ENCODE data around the gene PHF24. TPM values are rescaled to one million over a fixed set of nuclear protein-coding genes. Genes with fewer than 3 reads are reported as not detected.
"Not testable (repeated sequence)": the region's sequence is repeated elsewhere in the genome, so short reads cannot be mapped to it uniquely, and the experiment has no call there.

PHF24 gene
- polyA plus RNA-seq, 1 donor (not counting 4 experiments of a cell fraction or from before 2014, with no cell fraction given) = 0.04 TPM

DNA sequence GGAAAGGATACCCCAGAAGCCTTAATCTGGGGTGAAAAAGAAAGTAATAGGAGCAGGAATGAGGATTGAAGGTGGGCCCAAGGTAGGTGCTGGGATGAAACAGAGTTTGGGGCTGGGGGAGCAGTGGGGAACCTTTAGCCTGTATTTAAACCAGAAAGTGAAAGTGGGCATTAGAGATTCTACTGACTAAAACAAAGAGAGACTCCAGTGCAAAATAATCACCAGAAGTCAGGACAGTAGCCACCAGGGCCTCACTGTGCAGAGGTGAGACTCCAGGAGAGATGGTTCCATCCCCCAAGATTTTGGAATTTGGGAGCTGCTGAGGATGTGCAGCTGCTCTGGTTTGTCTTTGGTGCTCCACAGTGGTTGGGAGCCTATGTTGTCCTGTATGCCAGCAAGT lies 44.5 kb downstream of the PHF24 start:
- TF ChIP-seq EZH2 (IDR thresholded peaks at IDR 0.05; ENCODE audit: low read length) (no peak), CTCF (optimal IDR thresholded peaks at IDR 0.05 in 1 of 3, IDR thresholded peaks at IDR 0.05 in 1 of 3, conservative IDR thresholded peaks at IDR 0.05 in 1 of 3; ENCODE audit: extremely low read depth in 1 of 3, insufficient read depth in 2 of 3, low read length in 3 of 3) (no peak)
- dilution Hi-C loops (cut with MboI; ENCODE audit: extremely low pct_ligation_motif_present, low sequenced_read_pairs) = no loop called here
- Histone ChIP-seq H3K4me2 (ENCODE audit: control insufficient read depth, extremely low read depth, insufficient read depth, low read depth, low read length) (no peak overlapping the region), H3K9ac (ENCODE audit: control insufficient read depth, extremely low read depth, insufficient read depth, low read length) (no peak overlapping the region), H3K36me3 (ENCODE audit: control insufficient read depth in 2 of 2, extremely low read depth in 1 of 2, insufficient read depth in 2 of 2, low read length in 2 of 2) (no peaks in the 10 kb centered on the region), H3K4me3 (ENCODE audit: control insufficient read depth in 2 of 3, extremely low read depth in 1 of 3, insufficient read depth in 2 of 3, low read depth in 1 of 3, low read length in 3 of 3) (no peak overlapping the region), H3K27me3 (ENCODE audit: control insufficient read depth, extremely low read depth, insufficient read depth, low read length) (no peaks in the 10 kb centered on the region), H3K9me3 (ENCODE audit: control insufficient read depth, low read depth, low read length) (no peaks in the 10 kb centered on the region), H4K20me1 (ENCODE audit: control insufficient read depth, extremely low read depth, insufficient read depth, low read length) (no peaks in the 10 kb centered on the region), H3K79me2 (ENCODE audit: control insufficient read depth, insufficient read depth, low read length) (no peaks in the 10 kb centered on the region), H2AFZ (ENCODE audit: control insufficient read depth, low read length) (no peak overlapping the region), H3K9me1 (ENCODE audit: control insufficient read depth, extremely low read depth, insufficient read depth, low read length) (no peaks in the 10 kb centered on the region), H3K4me1 (ENCODE audit: control insufficient read depth, extremely low read depth, insufficient read depth, low read length) (peaks cover 25% of the 10 kb centered on the region), H3K27ac (ENCODE audit: control insufficient read depth, insufficient read depth, low read length) (no peak overlapping the region)
- DNase-seq (ENCODE audit: low read depth, low spot score) = no peak
- FAIRE-seq = no peak

DNA sequence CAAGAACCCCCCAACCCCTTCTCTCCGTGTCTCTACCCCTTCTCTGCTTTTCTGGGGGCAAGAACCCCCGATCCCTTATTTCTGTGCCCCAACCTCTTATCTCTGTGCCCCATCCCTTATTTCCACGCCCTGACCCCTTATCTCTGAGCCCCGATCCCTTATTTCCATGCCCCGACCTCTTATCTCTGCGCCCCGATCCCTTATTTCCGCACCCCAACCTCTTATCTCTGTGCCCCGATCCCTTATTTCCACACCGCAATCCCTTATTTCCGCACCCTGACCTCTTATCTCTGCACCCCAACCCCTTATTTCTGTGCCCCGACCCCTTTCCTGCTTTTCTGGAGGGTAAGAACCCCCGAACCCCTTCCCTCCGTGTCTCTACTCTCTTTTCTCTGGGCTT lies 46.2 kb downstream of the PHF24 start:
- H3K4me2 ChIP-seq (ENCODE audit: control insufficient read depth, extremely low read depth, insufficient read depth, low read depth, low read length); DNase-seq (ENCODE audit: low read depth, low spot score); dilution Hi-C loops (cut with MboI; ENCODE audit: extremely low pct_ligation_motif_present, low sequenced_read_pairs); H3K79me2 ChIP-seq (ENCODE audit: control insufficient read depth, insufficient read depth, low read length); FAIRE-seq; H3K27me3 ChIP-seq (ENCODE audit: control insufficient read depth, extremely low read depth, insufficient read depth, low read length); H3K36me3 ChIP-seq (ENCODE audit: control insufficient read depth in 2 of 2, extremely low read depth in 1 of 2, insufficient read depth in 2 of 2, low read length in 2 of 2); H3K27ac ChIP-seq (ENCODE audit: control insufficient read depth, insufficient read depth, low read length); H4K20me1 ChIP-seq (ENCODE audit: control insufficient read depth, extremely low read depth, insufficient read depth, low read length); H2AFZ ChIP-seq (ENCODE audit: control insufficient read depth, low read length); H3K9me1 ChIP-seq (ENCODE audit: control insufficient read depth, extremely low read depth, insufficient read depth, low read length); H3K9ac ChIP-seq (ENCODE audit: control insufficient read depth, extremely low read depth, insufficient read depth, low read length); H3K9me3 ChIP-seq (ENCODE audit: control insufficient read depth, low read depth, low read length); H3K4me3 ChIP-seq (ENCODE audit: control insufficient read depth in 2 of 3, extremely low read depth in 1 of 3, insufficient read depth in 2 of 3, low read depth in 1 of 3, low read length in 3 of 3): not testable (repeated sequence)
- H3K4me1 ChIP-seq (ENCODE audit: control insufficient read depth, extremely low read depth, insufficient read depth, low read length) = peaks cover 25% of the 10 kb centered on the region

- H3K27me3 ChIP-seq (ENCODE audit: control insufficient read depth, extremely low read depth, insufficient read depth, low read length) = no peaks in the 10 kb centered on the region
- DNase-seq (ENCODE audit: low read depth, low spot score) = no peak
- H3K36me3 ChIP-seq (ENCODE audit: control insufficient read depth in 2 of 2, extremely low read depth in 1 of 2, insufficient read depth in 2 of 2, low read length in 2 of 2) = peaks cover 0 to 3% of the 10 kb centered on the region in 2 experiments
- H3K9me3 ChIP-seq (ENCODE audit: control insufficient read depth, low read depth, low read length) = peaks cover 1% of the 10 kb centered on the region
- H3K9me1 ChIP-seq (ENCODE audit: control insufficient read depth, extremely low read depth, insufficient read depth, low read length) = no peaks in the 10 kb centered on the region
- TF ChIP-seq CTCF (optimal IDR thresholded peaks at IDR 0.05 in 1 of 3, IDR thresholded peaks at IDR 0.05 in 1 of 3, conservative IDR thresholded peaks at IDR 0.05 in 1 of 3; ENCODE audit: extremely low read depth in 1 of 3, insufficient read depth in 2 of 3, low read length in 3 of 3) = no peak
- no peak for TF ChIP-seq EZH2 (IDR thresholded peaks at IDR 0.05; ENCODE audit: low read length)
- no peaks in the 10 kb centered on the region for H4K20me1 ChIP-seq (ENCODE audit: control insufficient read depth, extremely low read depth, insufficient read depth, low read length)
- no peaks in the 10 kb centered on the region for H3K4me1 ChIP-seq (ENCODE audit: control insufficient read depth, extremely low read depth, insufficient read depth, low read length)
- dilution Hi-C loops (cut with MboI; ENCODE audit: extremely low pct_ligation_motif_present, low sequenced_read_pairs) = no loop called here
- H2AFZ ChIP-seq (ENCODE audit: control insufficient read depth, low read length) = no peak overlapping the region
- no peaks in the 10 kb centered on the region for H3K79me2 ChIP-seq (ENCODE audit: control insufficient read depth, insufficient read depth, low read length)
- H3K4me3 ChIP-seq (ENCODE audit: control insufficient read depth in 2 of 3, extremely low read depth in 1 of 3, insufficient read depth in 2 of 3, low read depth in 1 of 3, low read length in 3 of 3) = no peak overlapping the region
- FAIRE-seq = no peak
- no peak overlapping the region for H3K9ac ChIP-seq (ENCODE audit: control insufficient read depth, extremely low read depth, insufficient read depth, low read length)
- H3K4me2 ChIP-seq (ENCODE audit: control insufficient read depth, extremely low read depth, insufficient read depth, low read depth, low read length) = no peak overlapping the region
- H3K27ac ChIP-seq (ENCODE audit: control insufficient read depth, insufficient read depth, low read length) = no peak overlapping the region
These were observed 52.4 kb downstream of the PHF24 start for GRCh38 chr9:35010351-35010958.

All from keratinocyte (primary cell).